Measurements from ENCODE around the gene ZNF563. TPM values are rescaled to one million over a fixed set of nuclear protein-coding genes. Genes with fewer than 3 reads are reported as not detected.

Gene ZNF563
- total and polyA plus RNA-seq, 10 of the 15 experiments (the other 5 are each of a cell fraction or from before 2014, with no cell fraction given) = 1.7 to 6.4 (median 2.8) TPM

GRCh38 chr19:12294249-12295158, 38.9 kb downstream of the ZNF563 start, which contains the start of gene ZNF44 (continued):
- TF ChIP-seq, protein P1, sequence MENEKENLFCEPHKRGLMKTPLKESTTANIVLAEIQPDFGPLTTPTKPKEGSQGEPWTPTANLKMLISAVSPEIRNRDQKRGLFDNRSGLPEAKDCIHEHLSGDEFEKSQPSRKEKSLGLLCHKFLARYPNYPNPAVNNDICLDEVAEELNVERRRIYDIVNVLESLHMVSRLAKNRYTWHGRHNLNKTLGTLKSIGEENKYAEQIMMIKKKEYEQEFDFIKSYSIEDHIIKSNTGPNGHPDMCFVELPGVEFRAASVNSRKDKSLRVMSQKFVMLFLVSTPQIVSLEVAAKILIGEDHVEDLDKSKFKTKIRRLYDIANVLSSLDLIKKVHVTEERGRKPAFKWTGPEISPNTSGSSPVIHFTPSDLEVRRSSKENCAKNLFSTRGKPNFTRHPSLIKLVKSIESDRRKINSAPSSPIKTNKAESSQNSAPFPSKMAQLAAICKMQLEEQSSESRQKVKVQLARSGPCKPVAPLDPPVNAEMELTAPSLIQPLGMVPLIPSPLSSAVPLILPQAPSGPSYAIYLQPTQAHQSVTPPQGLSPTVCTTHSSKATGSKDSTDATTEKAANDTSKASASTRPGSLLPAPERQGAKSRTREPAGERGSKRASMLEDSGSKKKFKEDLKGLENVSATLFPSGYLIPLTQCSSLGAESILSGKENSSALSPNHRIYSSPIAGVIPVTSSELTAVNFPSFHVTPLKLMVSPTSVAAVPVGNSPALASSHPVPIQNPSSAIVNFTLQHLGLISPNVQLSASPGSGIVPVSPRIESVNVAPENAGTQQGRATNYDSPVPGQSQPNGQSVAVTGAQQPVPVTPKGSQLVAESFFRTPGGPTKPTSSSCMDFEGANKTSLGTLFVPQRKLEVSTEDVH (IDR thresholded peaks at IDR 0.05; ENCODE audit: low read depth, partially characterized antibody) = peak; percentile 33
- TF ChIP-seq MYC (IDR thresholded peaks at IDR 0.05; ENCODE audit: insufficient read depth, insufficient read length, insufficient replicate concordance, low read length, severe bottlenecking) (no peak), KDM1A (IDR thresholded peaks at IDR 0.05; ENCODE audit: borderline replicate concordance) (no peak), PBX3 (IDR thresholded peaks at IDR 0.05; ENCODE audit: insufficient replicate concordance, low read depth, low read length) (peak; percentile 97), JUND (IDR thresholded peaks at IDR 0.05; ENCODE audit: low read depth, low read length) (no peak), CREB1 (IDR thresholded peaks at IDR 0.05; ENCODE audit: low read depth) (peak; percentile 75), E4F1 (IDR thresholded peaks at IDR 0.05; ENCODE audit: borderline replicate concordance, partially characterized antibody) (no peak), PML (IDR thresholded peaks at IDR 0.05; ENCODE audit: low read length) (no peak), ZNF217 (IDR thresholded peaks at IDR 0.05) (no peak), PRDM15 (CRISPR knock-in tag; IDR thresholded peaks at IDR 0.05) (no peak)
- TF ChIP-seq, protein P2, sequence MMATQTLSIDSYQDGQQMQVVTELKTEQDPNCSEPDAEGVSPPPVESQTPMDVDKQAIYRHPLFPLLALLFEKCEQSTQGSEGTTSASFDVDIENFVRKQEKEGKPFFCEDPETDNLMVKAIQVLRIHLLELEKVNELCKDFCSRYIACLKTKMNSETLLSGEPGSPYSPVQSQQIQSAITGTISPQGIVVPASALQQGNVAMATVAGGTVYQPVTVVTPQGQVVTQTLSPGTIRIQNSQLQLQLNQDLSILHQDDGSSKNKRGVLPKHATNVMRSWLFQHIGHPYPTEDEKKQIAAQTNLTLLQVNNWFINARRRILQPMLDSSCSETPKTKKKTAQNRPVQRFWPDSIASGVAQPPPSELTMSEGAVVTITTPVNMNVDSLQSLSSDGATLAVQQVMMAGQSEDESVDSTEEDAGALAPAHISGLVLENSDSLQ (IDR thresholded peaks at IDR 0.05) = peak; percentile 99
- TF ChIP-seq, protein P3, sequence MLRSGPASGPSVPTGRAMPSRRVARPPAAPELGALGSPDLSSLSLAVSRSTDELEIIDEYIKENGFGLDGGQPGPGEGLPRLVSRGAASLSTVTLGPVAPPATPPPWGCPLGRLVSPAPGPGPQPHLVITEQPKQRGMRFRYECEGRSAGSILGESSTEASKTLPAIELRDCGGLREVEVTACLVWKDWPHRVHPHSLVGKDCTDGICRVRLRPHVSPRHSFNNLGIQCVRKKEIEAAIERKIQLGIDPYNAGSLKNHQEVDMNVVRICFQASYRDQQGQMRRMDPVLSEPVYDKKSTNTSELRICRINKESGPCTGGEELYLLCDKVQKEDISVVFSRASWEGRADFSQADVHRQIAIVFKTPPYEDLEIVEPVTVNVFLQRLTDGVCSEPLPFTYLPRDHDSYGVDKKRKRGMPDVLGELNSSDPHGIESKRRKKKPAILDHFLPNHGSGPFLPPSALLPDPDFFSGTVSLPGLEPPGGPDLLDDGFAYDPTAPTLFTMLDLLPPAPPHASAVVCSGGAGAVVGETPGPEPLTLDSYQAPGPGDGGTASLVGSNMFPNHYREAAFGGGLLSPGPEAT (IDR thresholded peaks at IDR 0.05; ENCODE audit: low read depth) = no peak; the same call in 1 of the 2 replicates

All from GM12878 (cell line).